PC-3 (cell line): ENCODE results near the gene PHAF1.

Experiments used
- CTCF ChIP-seq: fragments of 300-600 bp; sonication (generic); conservative IDR thresholded peaks from 2 replicates; pipeline ENCODE4 v1.5.1; 2017; ENCODE audit warnings: antibody characterized with exemption, low read depth, mild to moderate bottlenecking, low read length
- EZH2 ChIP-seq: fragments of 300-600 bp; sonication (generic); IDR thresholded peaks from one replicate; pipeline ENCODE4 v1.6.1; 2017; ENCODE audit warnings: antibody characterized with exemption, mild to moderate bottlenecking, low read length; ENCODE audit not compliant: unreplicated experiment

GRCh38 chr16:67100569-67101310 lies 9.0 kb upstream of the PHAF1 start:
- peak; percentile 57 for TF ChIP-seq CTCF
- TF ChIP-seq EZH2 = no peak
